ENCODE data around the gene HSDL1. TPM values are rescaled to one million over a fixed set of nuclear protein-coding genes. Genes with fewer than 3 reads are reported as not detected.

Gene HSDL1
- total RNA-seq, 1 donor, result 18.1 TPM

GRCh38 chr16:84085271-84085667 is 59.7 kb downstream of the HSDL1 start:
- Histone ChIP-seq H2AFZ (ENCODE audit: low read length) (no peak overlapping the region), H3K79me2 (ENCODE audit: insufficient read depth, low read length) (no peaks in the 10 kb centered on the region), H4K20me1 (ENCODE audit: insufficient read depth, low read length) (peaks cover 11% of the 10 kb centered on the region), H3K36me3 (ENCODE audit: insufficient read depth, low read length) (peaks cover 68% of the 10 kb centered on the region), H3K9me3 (ENCODE audit: low read depth, low read length) (no peaks in the 10 kb centered on the region), H3K4me2 (ENCODE audit: insufficient read depth, low read length) (no peak overlapping the region), H3K27me3 (ENCODE audit: insufficient read depth, low read length) (no peaks in the 10 kb centered on the region), H3K27ac (ENCODE audit: low read depth, low read length) (no peak overlapping the region), H3K4me1 (ENCODE audit: insufficient read depth, low read length) (no peaks in the 10 kb centered on the region), H3K4me3 (ENCODE audit: insufficient read depth, low read length) (no peak overlapping the region)
- TF ChIP-seq, protein P1, sequence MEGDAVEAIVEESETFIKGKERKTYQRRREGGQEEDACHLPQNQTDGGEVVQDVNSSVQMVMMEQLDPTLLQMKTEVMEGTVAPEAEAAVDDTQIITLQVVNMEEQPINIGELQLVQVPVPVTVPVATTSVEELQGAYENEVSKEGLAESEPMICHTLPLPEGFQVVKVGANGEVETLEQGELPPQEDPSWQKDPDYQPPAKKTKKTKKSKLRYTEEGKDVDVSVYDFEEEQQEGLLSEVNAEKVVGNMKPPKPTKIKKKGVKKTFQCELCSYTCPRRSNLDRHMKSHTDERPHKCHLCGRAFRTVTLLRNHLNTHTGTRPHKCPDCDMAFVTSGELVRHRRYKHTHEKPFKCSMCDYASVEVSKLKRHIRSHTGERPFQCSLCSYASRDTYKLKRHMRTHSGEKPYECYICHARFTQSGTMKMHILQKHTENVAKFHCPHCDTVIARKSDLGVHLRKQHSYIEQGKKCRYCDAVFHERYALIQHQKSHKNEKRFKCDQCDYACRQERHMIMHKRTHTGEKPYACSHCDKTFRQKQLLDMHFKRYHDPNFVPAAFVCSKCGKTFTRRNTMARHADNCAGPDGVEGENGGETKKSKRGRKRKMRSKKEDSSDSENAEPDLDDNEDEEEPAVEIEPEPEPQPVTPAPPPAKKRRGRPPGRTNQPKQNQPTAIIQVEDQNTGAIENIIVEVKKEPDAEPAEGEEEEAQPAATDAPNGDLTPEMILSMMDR (IDR thresholded peaks at IDR 0.05; ENCODE audit: extremely low read depth, low read depth, low read length), result no peak
- no peak for DNase-seq (ENCODE audit: insufficient read length, low spot score, missing footprints)

DNA sequence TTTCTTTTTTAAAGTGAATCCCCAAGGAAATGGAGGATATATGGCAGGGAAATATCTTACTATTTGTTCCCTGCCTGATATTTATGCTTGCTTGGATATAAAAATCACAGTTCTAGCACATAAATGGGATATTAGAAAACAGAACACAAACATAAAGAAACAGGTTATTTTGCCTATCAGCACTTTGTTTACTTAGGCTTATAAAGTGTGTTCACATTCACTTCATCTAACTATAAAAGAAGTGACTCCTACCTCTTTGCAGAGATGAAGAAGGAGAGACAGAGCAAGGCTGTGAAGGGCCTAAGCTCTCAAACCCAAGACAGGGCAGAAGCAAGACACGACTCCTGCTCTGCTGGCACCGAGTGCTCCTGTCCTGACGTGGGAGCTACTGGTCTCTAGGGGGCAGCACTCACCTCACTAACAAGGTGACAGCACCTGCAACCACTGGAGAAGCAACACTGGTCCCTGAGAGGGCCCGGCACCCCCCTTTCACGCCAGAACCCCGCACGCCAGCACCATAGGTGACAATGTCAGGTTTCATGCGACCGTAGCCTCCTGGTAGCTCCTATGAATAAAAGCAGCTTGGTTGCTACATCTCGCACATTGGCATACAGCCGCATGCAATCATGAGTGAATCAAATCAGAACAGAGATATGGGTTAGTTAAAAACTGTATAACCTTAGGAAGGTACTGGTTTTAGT is 60.3 kb downstream of the HSDL1 start:
- peak; percentile 84 for DNase-seq (ENCODE audit: insufficient read length, low spot score, missing footprints)
- Histone ChIP-seq H3K27me3 (ENCODE audit: insufficient read depth, low read length) (no peaks in the 10 kb centered on the region), H3K9me3 (ENCODE audit: low read depth, low read length) (no peaks in the 10 kb centered on the region), H3K36me3 (ENCODE audit: insufficient read depth, low read length) (peaks cover 65% of the 10 kb centered on the region), H3K4me1 (ENCODE audit: insufficient read depth, low read length) (no peaks in the 10 kb centered on the region), H3K79me2 (ENCODE audit: insufficient read depth, low read length) (peaks cover 2% of the 10 kb centered on the region), H4K20me1 (ENCODE audit: insufficient read depth, low read length) (peaks cover 11% of the 10 kb centered on the region), H3K4me2 (ENCODE audit: insufficient read depth, low read length) (no peak overlapping the region), H2AFZ (ENCODE audit: low read length) (no peak overlapping the region), H3K27ac (ENCODE audit: low read depth, low read length) (no peak overlapping the region), H3K4me3 (ENCODE audit: insufficient read depth, low read length) (no peak overlapping the region)
- TF ChIP-seq, protein P1 (IDR thresholded peaks at IDR 0.05; ENCODE audit: extremely low read depth, low read depth, low read length), result peak; percentile 71

GRCh38 chr16:84082835-84083569 is 62.0 kb downstream of the HSDL1 start:
- H3K27ac ChIP-seq (ENCODE audit: low read depth, low read length), result no peak overlapping the region
- peaks cover 58% of the 10 kb centered on the region for H3K36me3 ChIP-seq (ENCODE audit: insufficient read depth, low read length)
- no peak overlapping the region for H3K4me3 ChIP-seq (ENCODE audit: insufficient read depth, low read length)
- no peaks in the 10 kb centered on the region for H3K9me3 ChIP-seq (ENCODE audit: low read depth, low read length)
- no peaks in the 10 kb centered on the region for H3K27me3 ChIP-seq (ENCODE audit: insufficient read depth, low read length)
- H2AFZ ChIP-seq (ENCODE audit: low read length), result no peak overlapping the region
- DNase-seq (ENCODE audit: insufficient read length, low spot score, missing footprints), result peak; percentile 29
- TF ChIP-seq, protein P1 (IDR thresholded peaks at IDR 0.05; ENCODE audit: extremely low read depth, low read depth, low read length), result no peak
- peaks cover 12% of the 10 kb centered on the region for H3K79me2 ChIP-seq (ENCODE audit: insufficient read depth, low read length)
- peaks cover 8% of the 10 kb centered on the region for H4K20me1 ChIP-seq (ENCODE audit: insufficient read depth, low read length)
- H3K4me2 ChIP-seq (ENCODE audit: insufficient read depth, low read length), result no peak overlapping the region
- H3K4me1 ChIP-seq (ENCODE audit: insufficient read depth, low read length), result no peaks in the 10 kb centered on the region

- Histone ChIP-seq H3K36me3 (ENCODE audit: insufficient read depth, low read length) (peaks cover 54% of the 10 kb centered on the region), H3K9me3 (ENCODE audit: low read depth, low read length) (no peaks in the 10 kb centered on the region), H4K20me1 (ENCODE audit: insufficient read depth, low read length) (peaks cover 8% of the 10 kb centered on the region), H3K27ac (ENCODE audit: low read depth, low read length) (no peak overlapping the region), H3K4me2 (ENCODE audit: insufficient read depth, low read length) (no peak overlapping the region), H3K27me3 (ENCODE audit: insufficient read depth, low read length) (no peaks in the 10 kb centered on the region), H3K4me3 (ENCODE audit: insufficient read depth, low read length) (no peak overlapping the region), H3K4me1 (ENCODE audit: insufficient read depth, low read length) (no peaks in the 10 kb centered on the region), H2AFZ (ENCODE audit: low read length) (no peak overlapping the region), H3K79me2 (ENCODE audit: insufficient read depth, low read length) (peaks cover 21% of the 10 kb centered on the region)
- no peak for DNase-seq (ENCODE audit: insufficient read length, low spot score, missing footprints)
- TF ChIP-seq, protein P1 (IDR thresholded peaks at IDR 0.05; ENCODE audit: extremely low read depth, low read depth, low read length), result no peak
Measured at GRCh38 chr16:84082110-84082509, 62.9 kb downstream of the HSDL1 start.
